Prostate gland (tissue), 2 donors: ENCODE measurements around the gene NMRAL1.

Source experiments
- POLR2A ChIP-seq: fragments of 450-650 bp; IDR thresholded peaks from one replicate; pipeline ENCODE4 v1.6.1; 2016; ENCODE audit warnings: antibody characterized with exemption, mild to moderate bottlenecking
- TF ChIP-seq, protein P1 (sequence below), 4 experiments: fragments of 200-600 bp in 2 of 4; fragments of 450-650 bp in 2 of 4; sonication (generic) in 2 of 4; IDR thresholded peaks; 1 replicate in 3 of 4; 2 replicates in 1 of 4; pipeline ENCODE4 v1.5.1; 2016 to 2019; ENCODE audit warnings: antibody characterized with exemption in 4 of 4, mild to moderate bottlenecking in 2 of 4, moderate library complexity in 2 of 4

DNA sequence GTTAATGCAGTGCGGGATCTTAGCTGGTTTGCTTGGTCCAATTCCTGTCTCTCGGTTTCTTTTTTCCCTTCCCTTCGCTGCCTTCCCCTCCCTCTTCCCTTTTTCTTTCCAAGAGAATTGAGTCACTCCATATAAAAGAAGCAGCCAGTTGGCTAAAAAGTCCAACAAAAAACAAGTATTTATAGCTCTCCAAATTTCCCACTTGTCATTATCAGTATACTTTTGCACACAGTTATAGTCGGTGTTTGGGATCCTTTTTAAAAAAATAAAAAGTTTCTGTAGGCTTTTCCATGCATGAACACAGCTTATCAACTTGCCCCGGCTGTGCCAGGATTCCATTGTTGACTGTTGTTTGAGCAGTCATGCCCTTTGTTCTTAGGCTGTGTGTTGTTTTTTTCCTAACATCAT, 26.6 kb upstream of the NMRAL1 start:
- TF ChIP-seq POLR2A: no peak
- TF ChIP-seq, protein P1, sequence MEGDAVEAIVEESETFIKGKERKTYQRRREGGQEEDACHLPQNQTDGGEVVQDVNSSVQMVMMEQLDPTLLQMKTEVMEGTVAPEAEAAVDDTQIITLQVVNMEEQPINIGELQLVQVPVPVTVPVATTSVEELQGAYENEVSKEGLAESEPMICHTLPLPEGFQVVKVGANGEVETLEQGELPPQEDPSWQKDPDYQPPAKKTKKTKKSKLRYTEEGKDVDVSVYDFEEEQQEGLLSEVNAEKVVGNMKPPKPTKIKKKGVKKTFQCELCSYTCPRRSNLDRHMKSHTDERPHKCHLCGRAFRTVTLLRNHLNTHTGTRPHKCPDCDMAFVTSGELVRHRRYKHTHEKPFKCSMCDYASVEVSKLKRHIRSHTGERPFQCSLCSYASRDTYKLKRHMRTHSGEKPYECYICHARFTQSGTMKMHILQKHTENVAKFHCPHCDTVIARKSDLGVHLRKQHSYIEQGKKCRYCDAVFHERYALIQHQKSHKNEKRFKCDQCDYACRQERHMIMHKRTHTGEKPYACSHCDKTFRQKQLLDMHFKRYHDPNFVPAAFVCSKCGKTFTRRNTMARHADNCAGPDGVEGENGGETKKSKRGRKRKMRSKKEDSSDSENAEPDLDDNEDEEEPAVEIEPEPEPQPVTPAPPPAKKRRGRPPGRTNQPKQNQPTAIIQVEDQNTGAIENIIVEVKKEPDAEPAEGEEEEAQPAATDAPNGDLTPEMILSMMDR (IDR thresholded peaks at IDR 0.05): no peak
